HepG2 (cell line): ENCODE measurements around the gene ZNF714. TPM values are rescaled to one million over a fixed set of nuclear protein-coding genes. Genes with fewer than 3 reads are reported as not detected.

Experiments used
- ATF1 ChIP-seq: IDR thresholded peaks from 2 replicates; pipeline ENCODE4 v1.6.1; 2016; ENCODE audit warnings: mild to moderate bottlenecking, control low read depth
- BRCA1 ChIP-seq: sonication (generic); formaldehyde crosslinking; IDR thresholded peaks from 2 replicates; pipeline ENCODE4 v1.4.0; 2020; ENCODE audit warnings: missing genetic modification reagents
- BRD4 ChIP-seq: sonication (generic); formaldehyde crosslinking; IDR thresholded peaks from 2 replicates; pipeline ENCODE4 v1.4.0; 2020; ENCODE audit warnings: missing genetic modification reagents
- CHD2 ChIP-seq: IDR thresholded peaks from 2 replicates; pipeline ENCODE4 v1.6.1; 2011; ENCODE audit warnings: low read depth, low read length, improper control_type of control experiment
- GPN1 ChIP-seq: sonication (generic); formaldehyde crosslinking; IDR thresholded peaks from 2 replicates; pipeline ENCODE4 v1.5.1; 2020; ENCODE audit warnings: missing genetic modification reagents, borderline replicate concordance
- HNRNPH1 ChIP-seq: fragments of 200-400 bp; formaldehyde crosslinking; optimal IDR thresholded peaks from 2 replicates; pipeline ENCODE3; 2017; ENCODE audit warnings: mild to moderate bottlenecking, low read depth, low read length
- HNRNPLL ChIP-seq: fragments of 200-400 bp; formaldehyde crosslinking; IDR thresholded peaks from 2 replicates; pipeline ENCODE4 v1.6.1; 2017; ENCODE audit warnings: mild to moderate bottlenecking, low read depth, low read length; ENCODE audit not compliant: poor library complexity, severe bottlenecking
- ISL2 ChIP-seq: sonication (generic); formaldehyde crosslinking; IDR thresholded peaks from 2 replicates; pipeline ENCODE4 v1.5.0; 2020; ENCODE audit warnings: missing genetic modification reagents
- KLF12 ChIP-seq: sonication (generic); formaldehyde crosslinking; IDR thresholded peaks from 2 replicates; pipeline ENCODE4 v1.4.0; 2020; ENCODE audit warnings: missing genetic modification reagents, borderline replicate concordance
- KLF6 ChIP-seq: IDR thresholded peaks from 2 replicates; pipeline ENCODE4 v1.8.0; 2016; ENCODE audit warnings: missing biosample characterization, missing genetic modification reagents
- NBN ChIP-seq: fragments of 450-650 bp; conservative IDR thresholded peaks from 2 replicates; pipeline ENCODE4 v1.6.1; 2017
- ONECUT2 ChIP-seq: sonication (generic); formaldehyde crosslinking; IDR thresholded peaks from 2 replicates; pipeline ENCODE4 v1.4.0; 2020; ENCODE audit warnings: missing genetic modification reagents
- PCBP2 ChIP-seq: fragments of 200-400 bp; formaldehyde crosslinking; optimal IDR thresholded peaks from 2 replicates; pipeline ENCODE3; 2018; ENCODE audit warnings: low read length, low read depth; ENCODE audit not compliant: poor library complexity, severe bottlenecking
- POLR2A ChIP-seq, 2 experiments: IDR thresholded peaks; 2 replicates each; pipeline ENCODE4 v1.6.1; 2011; ENCODE audit warnings: low read depth in 2 of 2, low read length in 2 of 2, mild to moderate bottlenecking in 1 of 2, moderate library complexity in 1 of 2; ENCODE audit not compliant: insufficient read depth in 1 of 2
- RAD51 ChIP-seq: fragments of 450-650 bp; IDR thresholded peaks from 2 replicates; pipeline ENCODE4 v1.6.1; 2016; ENCODE audit warnings: borderline replicate concordance
- ZFP90 ChIP-seq: sonication (generic); formaldehyde crosslinking; IDR thresholded peaks from 2 replicates; pipeline ENCODE4 v1.8.0; 2022; ENCODE audit warnings: missing genetic modification reagents, mild to moderate bottlenecking, inconsistent platforms, borderline replicate concordance
- ZNF263 ChIP-seq: sonication (generic); formaldehyde crosslinking; IDR thresholded peaks from 2 replicates; pipeline ENCODE4 v1.4.0; 2020; ENCODE audit warnings: missing genetic modification reagents
- ZNF33A ChIP-seq: sonication (generic); formaldehyde crosslinking; IDR thresholded peaks from 2 replicates; pipeline ENCODE4 v1.5.1; 2020; ENCODE audit warnings: missing genetic modification reagents, mild to moderate bottlenecking, moderate library complexity, borderline replicate concordance
- ZNF431 ChIP-seq: sonication (generic); formaldehyde crosslinking; IDR thresholded peaks from 2 replicates; pipeline ENCODE4 v1.9.0; 2022; ENCODE audit warnings: missing genetic modification reagents, low read depth, mild to moderate bottlenecking, borderline replicate concordance
- ZNF615 ChIP-seq: sonication (generic); formaldehyde crosslinking; IDR thresholded peaks from 2 replicates; pipeline ENCODE4 v1.5.0; 2020; ENCODE audit warnings: mild to moderate bottlenecking, missing genetic modification reagents, borderline replicate concordance
- ZNF768 ChIP-seq: sonication (generic); formaldehyde crosslinking; IDR thresholded peaks from 2 replicates; pipeline ENCODE4 v1.4.0; 2020; ENCODE audit warnings: missing genetic modification reagents
- polyA plus RNA-seq, 8 experiments: library from polyadenylated mRNA; depleted of rRNA in 3 of 8; stranded (reverse) in 7 of 8; unstranded in 1 of 8; fragments of >200 nt; fragmentation: Illumina TruSeq in 4 of 8; extraction: Trizol in 4 of 8; gene quantifications; 2 replicates each; pipeline versions ENCODE4 v1.2.1 to v1.2.3, GENCODE V29; 2011 to 2016; ENCODE audit warnings: low read depth in 4 of 8, missing spikeins in 1 of 8, mixed read lengths in 1 of 8; ENCODE audit not compliant: insufficient read depth in 1 of 8
- total RNA-seq, 5 experiments: library from RNA; depleted of rRNA; stranded (reverse); fragments of >200 nt; fragmentation: Illumina TruSeq; extraction: Trizol; gene quantifications; 2 replicates each; pipeline ENCODE4 v1.2.3, GENCODE V29; 2016; ENCODE audit warnings: low read depth in 1 of 5
- TF ChIP-seq, protein P1 (sequence below): sonication (generic); formaldehyde crosslinking; IDR thresholded peaks from 2 replicates; pipeline ENCODE4 v1.9.0; 2021; ENCODE audit warnings: missing genetic modification reagents, mild to moderate bottlenecking, borderline replicate concordance
- TF ChIP-seq, protein P2 (sequence below): sonication (generic); formaldehyde crosslinking; conservative IDR thresholded peaks from 2 replicates; pipeline ENCODE4 v1.4.0; 2020; ENCODE audit warnings: missing genetic modification reagents
- TF ChIP-seq, protein P3 (sequence below): sonication (generic); formaldehyde crosslinking; IDR thresholded peaks from 2 replicates; pipeline ENCODE4 v1.5.0; 2020; ENCODE audit warnings: missing genetic modification reagents, mild to moderate bottlenecking, borderline replicate concordance
- TF ChIP-seq, protein P4 (sequence below): sonication (generic); formaldehyde crosslinking; IDR thresholded peaks from 2 replicates; pipeline ENCODE4 v1.4.0; 2020; ENCODE audit warnings: missing genetic modification reagents, borderline replicate concordance

The ZNF714 gene
- total and polyA plus RNA-seq, 2 of the 13 experiments (the other 11 are each of a cell fraction or from before 2014, with no cell fraction given): 6.7 to 27.8 TPM

DNA sequence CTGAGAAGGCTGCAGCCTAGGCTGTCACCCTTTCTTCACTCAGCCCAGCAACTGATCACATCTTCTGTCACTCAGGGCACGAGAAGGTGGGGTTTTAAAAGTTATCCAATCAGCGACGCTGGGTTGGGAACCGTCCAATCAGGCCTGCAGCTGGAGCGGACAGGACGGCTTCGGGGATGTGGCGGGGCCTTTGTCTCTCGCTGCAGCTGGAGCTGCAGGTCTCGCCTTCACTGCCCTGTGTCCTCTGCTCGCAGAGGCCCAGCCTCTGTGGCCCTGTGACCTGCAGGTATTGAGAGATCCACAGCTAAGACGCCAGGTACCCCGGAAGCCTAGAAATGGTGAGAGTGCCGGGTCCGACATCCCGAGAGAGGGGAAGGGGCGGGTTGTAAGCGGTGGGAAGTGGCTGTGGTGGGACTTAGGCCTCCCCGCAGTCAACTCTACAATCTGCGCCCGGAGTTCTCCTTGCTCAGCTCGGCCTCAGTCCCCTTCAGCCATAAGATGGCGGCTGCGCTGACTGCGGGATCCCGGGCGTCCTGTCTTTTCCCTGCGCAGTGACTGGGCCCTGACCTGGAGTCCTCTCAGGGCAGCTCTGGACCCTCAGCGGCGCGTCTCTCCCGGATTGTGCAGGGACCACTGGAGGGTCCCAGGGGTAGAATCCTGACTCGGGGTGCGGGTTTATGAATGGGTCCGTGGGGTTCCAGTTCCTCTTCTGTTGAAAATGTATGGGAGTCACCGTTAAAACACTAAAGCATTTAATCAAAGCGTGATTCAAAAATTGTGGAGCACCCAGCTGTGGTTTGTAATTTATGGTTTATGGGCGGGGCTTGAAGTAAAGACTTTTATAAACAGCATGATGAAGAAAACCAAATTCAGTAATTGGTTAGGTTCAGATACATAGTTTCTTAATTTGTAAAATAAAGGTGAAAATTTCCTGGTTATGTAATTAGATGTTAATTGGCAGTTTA, at the start of gene ZNF714 (continued):
- TF ChIP-seq HNRNPLL (peak; percentile 94), ZNF263 (CRISPR knock-in tag) (no peak), ZNF33A (CRISPR knock-in tag) (no peak), ATF1 (CRISPR knock-in tag) (peak; percentile 29; the same call in 1 of the 2 replicates), CHD2 (no peak), BRCA1 (CRISPR knock-in tag) (no peak), POLR2A (IDR thresholded peaks at IDR 0.05; ENCODE audit: insufficient read depth in 1 of 2, low read depth in 2 of 2, low read length in 2 of 2) (peak; percentile 90 to 98), PCBP2 (no peak), ZNF431 (CRISPR knock-in tag) (no peak), ZNF615 (CRISPR knock-in tag) (no peak), ISL2 (no peak), RAD51 (no peak), KLF12 (CRISPR knock-in tag) (no peak), HNRNPH1 (no peak), GPN1 (CRISPR knock-in tag) (no peak), ZNF768 (CRISPR knock-in tag) (peak; percentile 56; the same call in 1 of the 2 replicates), BRD4 (CRISPR knock-in tag) (peak; percentile 29; the same call in 1 of the 2 replicates), ONECUT2 (no peak), NBN (no peak), ZFP90 (no peak), KLF6 (no peak)
- TF ChIP-seq, protein P1, sequence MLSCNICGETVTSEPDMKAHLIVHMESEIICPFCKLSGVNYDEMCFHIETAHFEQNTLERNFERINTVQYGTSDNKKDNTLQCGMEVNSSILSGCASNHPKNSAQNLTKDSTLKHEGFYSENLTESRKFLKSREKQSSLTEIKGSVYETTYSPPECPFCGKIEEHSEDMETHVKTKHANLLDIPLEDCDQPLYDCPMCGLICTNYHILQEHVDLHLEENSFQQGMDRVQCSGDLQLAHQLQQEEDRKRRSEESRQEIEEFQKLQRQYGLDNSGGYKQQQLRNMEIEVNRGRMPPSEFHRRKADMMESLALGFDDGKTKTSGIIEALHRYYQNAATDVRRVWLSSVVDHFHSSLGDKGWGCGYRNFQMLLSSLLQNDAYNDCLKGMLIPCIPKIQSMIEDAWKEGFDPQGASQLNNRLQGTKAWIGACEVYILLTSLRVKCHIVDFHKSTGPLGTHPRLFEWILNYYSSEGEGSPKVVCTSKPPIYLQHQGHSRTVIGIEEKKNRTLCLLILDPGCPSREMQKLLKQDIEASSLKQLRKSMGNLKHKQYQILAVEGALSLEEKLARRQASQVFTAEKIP (CRISPR knock-in tag): no peak
- TF ChIP-seq, protein P2, sequence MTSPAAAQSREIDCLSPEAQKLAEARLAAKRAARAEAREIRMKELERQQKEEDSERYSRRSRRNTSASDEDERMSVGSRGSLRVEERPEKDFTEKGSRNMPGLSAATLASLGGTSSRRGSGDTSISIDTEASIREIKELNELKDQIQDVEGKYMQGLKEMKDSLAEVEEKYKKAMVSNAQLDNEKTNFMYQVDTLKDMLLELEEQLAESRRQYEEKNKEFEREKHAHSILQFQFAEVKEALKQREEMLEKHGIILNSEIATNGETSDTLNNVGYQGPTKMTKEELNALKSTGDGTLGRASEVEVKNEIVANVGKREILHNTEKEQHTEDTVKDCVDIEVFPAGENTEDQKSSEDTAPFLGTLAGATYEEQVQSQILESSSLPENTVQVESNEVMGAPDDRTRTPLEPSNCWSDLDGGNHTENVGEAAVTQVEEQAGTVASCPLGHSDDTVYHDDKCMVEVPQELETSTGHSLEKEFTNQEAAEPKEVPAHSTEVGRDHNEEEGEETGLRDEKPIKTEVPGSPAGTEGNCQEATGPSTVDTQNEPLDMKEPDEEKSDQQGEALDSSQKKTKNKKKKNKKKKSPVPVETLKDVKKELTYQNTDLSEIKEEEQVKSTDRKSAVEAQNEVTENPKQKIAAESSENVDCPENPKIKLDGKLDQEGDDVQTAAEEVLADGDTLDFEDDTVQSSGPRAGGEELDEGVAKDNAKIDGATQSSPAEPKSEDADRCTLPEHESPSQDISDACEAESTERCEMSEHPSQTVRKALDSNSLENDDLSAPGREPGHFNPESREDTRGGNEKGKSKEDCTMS (CRISPR knock-in tag): no peak
- TF ChIP-seq, protein P3, sequence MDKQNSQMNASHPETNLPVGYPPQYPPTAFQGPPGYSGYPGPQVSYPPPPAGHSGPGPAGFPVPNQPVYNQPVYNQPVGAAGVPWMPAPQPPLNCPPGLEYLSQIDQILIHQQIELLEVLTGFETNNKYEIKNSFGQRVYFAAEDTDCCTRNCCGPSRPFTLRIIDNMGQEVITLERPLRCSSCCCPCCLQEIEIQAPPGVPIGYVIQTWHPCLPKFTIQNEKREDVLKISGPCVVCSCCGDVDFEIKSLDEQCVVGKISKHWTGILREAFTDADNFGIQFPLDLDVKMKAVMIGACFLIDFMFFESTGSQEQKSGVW (CRISPR knock-in tag): no peak
- TF ChIP-seq, protein P4, sequence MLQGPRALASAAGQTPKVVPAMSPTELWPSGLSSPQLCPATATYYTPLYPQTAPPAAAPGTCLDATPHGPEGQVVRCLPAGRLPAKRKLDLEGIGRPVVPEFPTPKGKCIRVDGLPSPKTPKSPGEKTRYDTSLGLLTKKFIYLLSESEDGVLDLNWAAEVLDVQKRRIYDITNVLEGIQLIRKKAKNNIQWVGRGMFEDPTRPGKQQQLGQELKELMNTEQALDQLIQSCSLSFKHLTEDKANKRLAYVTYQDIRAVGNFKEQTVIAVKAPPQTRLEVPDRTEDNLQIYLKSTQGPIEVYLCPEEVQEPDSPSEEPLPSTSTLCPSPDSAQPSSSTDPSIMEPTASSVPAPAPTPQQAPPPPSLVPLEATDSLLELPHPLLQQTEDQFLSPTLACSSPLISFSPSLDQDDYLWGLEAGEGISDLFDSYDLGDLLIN (CRISPR knock-in tag): no peak
